Suprapubic skin (tissue), 4 donors: ENCODE results near the gene KLHDC8A.

ENCODE experiments used
- EP300 ChIP-seq: sonication (generic); formaldehyde crosslinking; IDR thresholded peaks from one replicate; pipeline ENCODE4 v1.6.1; 2017; ENCODE audit warnings: antibody characterized with exemption
- POLR2AphosphoS5 ChIP-seq, 3 donors: sonication (generic); formaldehyde crosslinking; IDR thresholded peaks; one replicate each; pipeline ENCODE4 v1.6.1; 2017; ENCODE audit warnings: antibody characterized with exemption in 3 of 3
- TF ChIP-seq, protein P1 (sequence below), 2 donors: fragments of 200-600 bp in 1 of 2; fragments of 450-650 bp in 1 of 2; sonication (generic) in 1 of 2; IDR thresholded peaks; one replicate each; pipeline ENCODE4 v1.5.1; 2016 to 2019; ENCODE audit warnings: antibody characterized with exemption in 2 of 2, mild to moderate bottlenecking in 1 of 2, moderate library complexity in 1 of 2

DNA sequence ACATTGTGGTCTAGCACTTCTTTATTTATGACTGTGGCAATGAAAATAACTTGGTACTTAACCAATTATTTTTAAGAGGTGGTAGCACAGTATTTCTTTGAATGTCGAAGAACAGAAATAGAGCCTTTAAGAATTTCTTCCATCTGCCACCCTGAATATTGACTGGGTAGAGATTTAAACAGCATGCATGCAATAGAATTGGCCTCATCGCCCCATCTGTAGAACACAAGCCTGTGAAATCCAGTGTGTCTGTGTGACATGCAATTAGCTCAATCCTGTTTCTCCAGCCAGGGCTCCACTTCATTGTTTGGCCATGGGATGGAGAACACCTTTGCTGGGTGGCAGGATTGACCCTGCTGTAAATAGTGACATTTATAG, 17.1 kb upstream of the KLHDC8A start:
- no peak for TF ChIP-seq POLR2AphosphoS5 (IDR thresholded peaks at IDR 0.05)
- TF ChIP-seq, protein P1, sequence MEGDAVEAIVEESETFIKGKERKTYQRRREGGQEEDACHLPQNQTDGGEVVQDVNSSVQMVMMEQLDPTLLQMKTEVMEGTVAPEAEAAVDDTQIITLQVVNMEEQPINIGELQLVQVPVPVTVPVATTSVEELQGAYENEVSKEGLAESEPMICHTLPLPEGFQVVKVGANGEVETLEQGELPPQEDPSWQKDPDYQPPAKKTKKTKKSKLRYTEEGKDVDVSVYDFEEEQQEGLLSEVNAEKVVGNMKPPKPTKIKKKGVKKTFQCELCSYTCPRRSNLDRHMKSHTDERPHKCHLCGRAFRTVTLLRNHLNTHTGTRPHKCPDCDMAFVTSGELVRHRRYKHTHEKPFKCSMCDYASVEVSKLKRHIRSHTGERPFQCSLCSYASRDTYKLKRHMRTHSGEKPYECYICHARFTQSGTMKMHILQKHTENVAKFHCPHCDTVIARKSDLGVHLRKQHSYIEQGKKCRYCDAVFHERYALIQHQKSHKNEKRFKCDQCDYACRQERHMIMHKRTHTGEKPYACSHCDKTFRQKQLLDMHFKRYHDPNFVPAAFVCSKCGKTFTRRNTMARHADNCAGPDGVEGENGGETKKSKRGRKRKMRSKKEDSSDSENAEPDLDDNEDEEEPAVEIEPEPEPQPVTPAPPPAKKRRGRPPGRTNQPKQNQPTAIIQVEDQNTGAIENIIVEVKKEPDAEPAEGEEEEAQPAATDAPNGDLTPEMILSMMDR (IDR thresholded peaks at IDR 0.05), result no peak
- TF ChIP-seq EP300, result no peak
